HEK293 (cell line): Measurements from ENCODE around the gene SLC19A1.
A peak's percentile ranks its signal among the peaks of the same experiment; 100 is the strongest.

Source experiments
- CTCF ChIA-PET: fragments of 350-600 bp; formaldehyde crosslinking; extraction: SDS; loops from one replicate; lab custom pipeline; 2021; ENCODE audit warnings: antibody characterized with exemption; lab: Yijun Ruan, JAX
- POLR2A ChIA-PET: fragments of 300-600 bp; formaldehyde crosslinking; extraction: SDS; loops from one replicate; lab custom pipeline; 2020; ENCODE audit warnings: antibody characterized with exemption, inconsistent platforms; lab: Yijun Ruan, JAX
- H3K27ac ChIP-seq: fragments of 200-500 bp; sonication (Bioruptor generic); 2 replicates; pipeline ENCODE4 v1.5.1; 2014; ENCODE audit warnings: low read depth, low read length, control low read depth, inconsistent platforms; ENCODE audit errors: extremely low read depth
- H3K36me3 ChIP-seq, 2 experiments: fragments of 200-500 bp in 1 of 2; sonication (Bioruptor generic) in 1 of 2; 1 replicate in 1 of 2; 2 replicates in 1 of 2; pipeline ENCODE4 v1.5.1; 2014 to 2017; ENCODE audit warnings: inconsistent platforms in 2 of 2, low read length in 2 of 2; ENCODE audit not compliant: control insufficient read depth in 2 of 2, insufficient read depth in 1 of 2
- H3K4me1 ChIP-seq: fragments of 200-500 bp; sonication (Bioruptor generic); 2 replicates; pipeline ENCODE4 v1.5.1; 2014; ENCODE audit warnings: mild to moderate bottlenecking, low read length, inconsistent platforms; ENCODE audit not compliant: control insufficient read depth, insufficient read depth
- H3K4me3 ChIP-seq: 2 replicates; pipeline ENCODE4 v1.5.1; 2011; ENCODE audit warnings: low read depth, mild to moderate bottlenecking, control low read depth, low read length, moderate library complexity
- H3K9me3 ChIP-seq: fragments of 200-500 bp; sonication (Bioruptor generic); 2 replicates; pipeline ENCODE4 v1.5.1; 2014; ENCODE audit warnings: low read depth, low read length, inconsistent platforms; ENCODE audit not compliant: control insufficient read depth, insufficient read depth
- GLIS1 ChIP-seq: fragments of 450-650 bp; formaldehyde crosslinking; IDR thresholded peaks from 2 replicates; pipeline ENCODE4 v1.5.1; 2016; ENCODE audit warnings: missing biosample characterization, missing genetic modification characterization
- KLF1 ChIP-seq: fragments of 450-650 bp; formaldehyde crosslinking; IDR thresholded peaks from 2 replicates; pipeline ENCODE4 v1.5.1; 2016; ENCODE audit warnings: missing biosample characterization, missing genetic modification characterization
- OSR2 ChIP-seq: fragments of 450-650 bp; formaldehyde crosslinking; IDR thresholded peaks from 2 replicates; pipeline ENCODE4 v1.5.1; 2016; ENCODE audit warnings: missing biosample characterization, missing genetic modification characterization
- PATZ1 ChIP-seq: fragments of 450-650 bp; formaldehyde crosslinking; IDR thresholded peaks from 2 replicates; pipeline ENCODE4 v1.5.1; 2016; ENCODE audit warnings: missing biosample characterization, missing genetic modification characterization
- PRDM4 ChIP-seq: fragments of 450-650 bp; formaldehyde crosslinking; IDR thresholded peaks from 2 replicates; pipeline ENCODE4 v1.5.1; 2017; ENCODE audit warnings: missing biosample characterization, missing genetic modification characterization
- PRDM6 ChIP-seq: fragments of 450-650 bp; formaldehyde crosslinking; IDR thresholded peaks from 2 replicates; pipeline ENCODE4 v1.5.1; 2017; ENCODE audit warnings: missing biosample characterization, missing genetic modification characterization
- SCRT2 ChIP-seq: fragments of 450-650 bp; formaldehyde crosslinking; IDR thresholded peaks from 2 replicates; pipeline ENCODE4 v1.5.1; 2016; ENCODE audit warnings: missing biosample characterization, missing genetic modification characterization
- SETDB1 ChIP-seq: IDR thresholded peaks from one replicate; pipeline ENCODE4 v1.6.1; 2017; ENCODE audit warnings: mild to moderate bottlenecking, low read length, moderate library complexity, mixed read lengths; ENCODE audit not compliant: insufficient read length
- ZBTB1 ChIP-seq: fragments of 450-650 bp; formaldehyde crosslinking; IDR thresholded peaks from 2 replicates; pipeline ENCODE4 v1.5.1; 2016; ENCODE audit warnings: missing biosample characterization, missing genetic modification characterization
- ZIC2 ChIP-seq: fragments of 450-650 bp; formaldehyde crosslinking; IDR thresholded peaks from 2 replicates; pipeline ENCODE4 v1.5.1; 2016; ENCODE audit warnings: missing biosample characterization, missing genetic modification characterization
- ZNF18 ChIP-seq: fragments of 450-650 bp; formaldehyde crosslinking; IDR thresholded peaks from 2 replicates; pipeline ENCODE4 v1.5.1; 2016; ENCODE audit warnings: missing biosample characterization, missing genetic modification characterization
- ZNF24 ChIP-seq: fragments of 450-650 bp; formaldehyde crosslinking; IDR thresholded peaks from 2 replicates; pipeline ENCODE4 v1.5.1; 2016; ENCODE audit warnings: missing biosample characterization, missing genetic modification characterization
- ZNF341 ChIP-seq: fragments of 450-650 bp; formaldehyde crosslinking; IDR thresholded peaks from 2 replicates; pipeline ENCODE4; 2016; ENCODE audit warnings: low read depth, missing biosample characterization, missing genetic modification characterization
- ZNF37A ChIP-seq: fragments of 450-650 bp; IDR thresholded peaks from 2 replicates; pipeline ENCODE4 v1.5.1; 2018; ENCODE audit warnings: missing biosample characterization, missing genetic modification characterization
- ZNF416 ChIP-seq: fragments of 450-650 bp; formaldehyde crosslinking; IDR thresholded peaks from 2 replicates; pipeline ENCODE4 v1.5.1; 2016; ENCODE audit warnings: missing biosample characterization, missing genetic modification characterization
- ZNF423 ChIP-seq: fragments of 450-650 bp; formaldehyde crosslinking; IDR thresholded peaks from 2 replicates; pipeline ENCODE4 v1.5.1; 2016; ENCODE audit warnings: missing biosample characterization, missing genetic modification characterization
- ZNF529 ChIP-seq: fragments of 450-650 bp; formaldehyde crosslinking; IDR thresholded peaks from 2 replicates; pipeline ENCODE4 v1.5.1; 2017; ENCODE audit warnings: missing genetic modification characterization, missing biosample characterization; ENCODE audit not compliant: insufficient replicate concordance
- ZNF549 ChIP-seq: fragments of 450-650 bp; IDR thresholded peaks from 2 replicates; pipeline ENCODE4 v1.5.1; 2018; ENCODE audit warnings: missing biosample characterization, missing genetic modification characterization, mild to moderate bottlenecking, inconsistent platforms, moderate library complexity
- ZNF610 ChIP-seq: fragments of 450-650 bp; formaldehyde crosslinking; IDR thresholded peaks from 2 replicates; pipeline ENCODE4 v1.5.1; 2016; ENCODE audit warnings: missing biosample characterization, missing genetic modification characterization, borderline replicate concordance
- ZNF626 ChIP-seq: fragments of 450-650 bp; sonication (Bioruptor Pico); formaldehyde crosslinking; IDR thresholded peaks from 2 replicates; pipeline ENCODE4 v1.5.1; 2018; ENCODE audit warnings: missing biosample characterization, missing genetic modification characterization, inconsistent platforms
- ZSCAN16 ChIP-seq: fragments of 450-650 bp; formaldehyde crosslinking; IDR thresholded peaks from 2 replicates; pipeline ENCODE4 v1.5.1; 2016; ENCODE audit warnings: missing biosample characterization, missing genetic modification characterization
- TF ChIP-seq, protein P1 (sequence below): fragments of 450-650 bp; formaldehyde crosslinking; IDR thresholded peaks from 2 replicates; pipeline ENCODE4 v1.5.1; 2016; ENCODE audit warnings: missing biosample characterization, missing genetic modification characterization

SLC19A1 gene

DNA sequence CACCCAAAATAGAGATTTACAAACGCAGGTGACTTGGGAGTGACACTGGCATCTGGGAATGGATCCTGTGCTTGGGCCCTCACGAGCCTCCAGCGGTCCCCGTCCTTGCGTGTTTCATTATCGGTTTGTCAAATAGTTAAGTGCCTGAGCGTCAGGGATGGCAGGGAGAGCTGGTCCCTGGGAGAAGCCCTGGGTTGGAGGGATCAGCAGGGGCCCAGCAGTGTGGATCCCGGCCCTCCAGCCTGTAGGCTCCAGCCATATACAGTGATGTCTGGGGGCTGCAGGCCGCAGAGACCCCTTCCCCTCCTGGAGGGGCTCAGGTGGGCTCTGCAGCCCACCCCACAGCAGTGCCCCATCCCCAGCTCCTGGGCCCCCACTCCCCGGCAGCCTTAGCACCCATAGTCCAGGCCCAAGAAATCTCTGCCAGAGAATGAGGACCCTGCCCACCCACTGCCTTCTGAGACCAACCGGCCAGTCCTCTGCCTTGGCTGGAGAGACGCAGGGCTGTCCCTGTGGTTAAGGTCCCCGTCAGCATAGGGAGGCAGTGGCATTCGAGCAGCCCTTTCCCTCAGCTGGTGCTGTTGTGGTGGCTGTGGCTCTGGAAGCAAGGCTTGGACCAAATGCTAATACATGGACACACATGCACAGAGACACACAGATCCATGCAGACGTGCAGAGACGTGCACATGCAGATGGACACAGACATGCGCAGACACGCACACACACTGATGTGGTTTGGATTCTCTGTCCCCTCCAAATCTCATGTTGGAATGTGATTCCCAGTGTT is 2.4 kb upstream of the SLC19A1 start (continued):
- TF ChIP-seq SCRT2 (no peak), ZNF416 (tag by site-specific recombination) (no peak), PRDM4 (tag by site-specific recombination) (no peak), PATZ1 (tag by site-specific recombination) (no peak), ZNF24 (tag by site-specific recombination) (no peak), ZNF626 (no peak), ZNF37A (tag by site-specific recombination) (no peak), OSR2 (no peak), ZNF610 (no peak)

DNA sequence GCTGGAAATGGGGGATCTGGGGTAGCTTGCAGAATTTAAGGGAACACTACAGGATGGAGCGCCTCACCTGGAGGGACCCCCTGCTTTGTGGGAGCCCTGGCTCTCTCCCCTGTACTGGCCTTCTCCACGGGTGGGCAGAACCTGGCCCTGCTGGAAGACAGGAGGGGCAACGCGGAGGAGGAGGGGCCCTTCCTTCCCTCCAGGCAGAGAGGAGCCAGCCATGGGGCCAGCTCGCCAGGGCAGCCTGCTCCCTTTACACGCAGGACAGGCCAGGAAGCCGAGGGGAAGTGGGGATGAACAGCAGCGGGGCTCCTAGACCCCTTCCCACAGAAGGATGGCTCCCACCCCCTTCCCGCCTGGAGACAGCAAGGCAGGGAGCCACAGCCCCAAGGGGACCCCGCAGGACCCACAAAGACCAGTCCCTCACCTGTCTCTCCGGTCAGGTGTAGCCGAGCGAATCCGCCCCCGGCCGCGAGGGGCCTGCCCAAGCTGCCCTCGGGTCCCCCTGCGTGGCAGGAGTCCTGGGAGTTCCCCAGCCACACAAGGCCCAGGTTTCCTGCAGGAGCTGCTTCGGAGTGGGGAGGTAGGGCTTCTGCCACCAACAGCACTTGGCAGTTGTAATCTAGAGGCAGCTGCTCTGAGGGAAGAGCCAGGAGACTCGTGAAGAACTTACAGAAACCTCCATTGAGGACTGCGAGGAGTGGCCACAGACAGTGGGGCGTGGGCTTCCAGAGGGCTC is 1.6 kb upstream of the SLC19A1 start:
- TF ChIP-seq ZNF18 (tag by site-specific recombination) (no peak), KLF1 (tag by site-specific recombination) (0 out of 2 replicates have a peak, but pooled peaks have one; percentile 44), ZNF549 (no peak), ZNF341 (peak; percentile 90), GLIS1 (tag by site-specific recombination) (peak; percentile 43; the same call in 1 of the 2 replicates), ZIC2 (tag by site-specific recombination) (peak; percentile 53)
- Histone ChIP-seq H3K4me3 (no peak overlapping the region), H3K27ac (no peak overlapping the region), H3K4me1 (0 out of 2 replicates have a peak, but pooled peaks cover 2% of the 10 kb centered on the region), H3K9me3 (no peaks in the 10 kb centered on the region), H3K36me3 (peaks cover 0 to 7% of the 10 kb centered on the region in 2 experiments; a peak in 1 of 3 replicates)
- ChIA-PET CTCF (no interaction called here), POLR2A (interaction anchor here (1.3 to 1.4 kb wide), 2 partner anchors 12 to 13 kb away, joined by 3 read pairs; no protein-coding TSS in a partner anchor)

DNA sequence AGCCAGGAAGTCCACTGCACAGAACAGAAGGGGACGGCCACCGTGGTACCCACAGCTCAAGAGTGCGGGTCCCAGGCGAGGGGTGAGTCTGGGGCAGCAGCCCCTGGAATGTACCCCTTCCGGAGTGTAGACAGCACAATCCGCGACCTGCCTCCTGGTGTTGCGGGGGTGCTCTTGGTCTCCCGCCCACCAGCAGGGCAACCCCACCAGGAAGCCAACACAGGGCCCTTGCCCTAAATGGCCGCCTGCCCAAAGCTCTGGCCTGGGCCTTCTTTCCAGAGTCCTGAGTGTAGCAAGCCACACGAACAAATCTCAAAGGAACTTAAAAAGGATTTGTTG is 1.1 kb upstream of the SLC19A1 start:
- no peak overlapping the region for H3K27ac ChIP-seq
- POLR2A ChIA-PET = interaction anchor here (1.4 kb wide), 1 partner anchor 13 kb away, joined by 3 read pairs; no protein-coding TSS in a partner anchor
- peaks cover 0 to 9% of the 10 kb centered on the region in 2 experiments; a peak in 1 of 3 replicates for H3K36me3 ChIP-seq
- H3K4me3 ChIP-seq = no peak overlapping the region
- no peaks in the 10 kb centered on the region for H3K9me3 ChIP-seq
- CTCF ChIA-PET = no interaction called here
- 0 out of 2 replicates have a peak, but pooled peaks cover 2% of the 10 kb centered on the region for H3K4me1 ChIP-seq
- TF ChIP-seq ZNF529 (tag by site-specific recombination) (no peak), PRDM6 (no peak), SETDB1 (no peak), ZSCAN16 (tag by site-specific recombination) (no peak), ZBTB1 (tag by site-specific recombination) (no peak), ZNF423 (tag by site-specific recombination) (0 out of 2 replicates have a peak, but pooled peaks have one; percentile 30)
- TF ChIP-seq, protein P1, sequence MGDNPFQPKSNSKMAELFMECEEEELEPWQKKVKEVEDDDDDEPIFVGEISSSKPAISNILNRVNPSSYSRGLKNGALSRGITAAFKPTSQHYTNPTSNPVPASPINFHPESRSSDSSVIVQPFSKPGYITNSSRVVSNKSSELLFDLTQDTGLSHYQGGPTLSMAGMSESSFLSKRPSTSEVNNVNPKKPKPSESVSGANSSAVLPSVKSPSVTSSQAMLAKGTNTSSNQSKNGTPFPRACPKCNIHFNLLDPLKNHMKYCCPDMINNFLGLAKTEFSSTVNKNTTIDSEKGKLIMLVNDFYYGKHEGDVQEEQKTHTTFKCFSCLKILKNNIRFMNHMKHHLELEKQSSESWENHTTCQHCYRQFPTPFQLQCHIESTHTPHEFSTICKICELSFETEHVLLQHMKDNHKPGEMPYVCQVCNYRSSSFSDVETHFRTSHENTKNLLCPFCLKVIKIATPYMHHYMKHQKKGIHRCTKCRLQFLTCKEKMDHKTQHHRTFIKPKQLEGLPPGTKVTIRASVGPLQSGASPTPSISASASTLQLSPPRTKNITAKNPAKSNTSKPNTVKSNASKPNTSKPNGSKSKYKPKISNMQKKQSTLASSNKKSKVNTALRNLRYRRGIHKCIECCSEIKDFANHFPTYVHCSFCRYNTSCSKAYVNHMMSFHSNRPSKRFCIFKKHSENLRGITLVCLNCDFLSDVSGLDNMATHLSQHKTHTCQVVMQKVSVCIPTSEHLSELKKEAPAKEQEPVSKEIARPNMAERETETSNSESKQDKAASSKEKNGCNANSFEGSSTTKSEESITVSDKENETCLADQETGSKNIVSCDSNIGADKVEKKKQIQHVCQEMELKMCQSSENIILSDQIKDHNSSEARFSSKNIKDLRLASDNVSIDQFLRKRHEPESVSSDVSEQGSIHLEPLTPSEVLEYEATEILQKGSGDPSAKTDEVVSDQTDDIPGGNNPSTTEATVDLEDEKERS (tag by site-specific recombination) = no peak
